BJ (cell line): ENCODE data around the gene KLHDC10. TPM values are rescaled to one million over a fixed set of nuclear protein-coding genes. Genes with fewer than 3 reads are reported as not detected.

Source experiments
- CTCF ChIA-PET: fragments of 350-600 bp; formaldehyde crosslinking; extraction: SDS; loops from one replicate; lab custom pipeline; 2021; ENCODE audit warnings: antibody characterized with exemption, inconsistent platforms; lab: Yijun Ruan, JAX
- POLR2A ChIA-PET: fragments of 300-600 bp; sonication (Branson Sonifier 250); formaldehyde crosslinking; extraction: SDS; loops from one replicate; lab custom pipeline; 2021; ENCODE audit warnings: antibody characterized with exemption; lab: Charles Lee
- DNase-seq: peaks from one replicate; pipeline ENCODE4 v3.0.0-alpha.2; 2011; ENCODE audit warnings: low read depth
- H3K27me3 ChIP-seq: 2 replicates; pipeline ENCODE4 v1.6.0; 2011; ENCODE audit warnings: low read length; ENCODE audit not compliant: control insufficient read depth, insufficient read depth
- H3K36me3 ChIP-seq: 2 replicates; pipeline ENCODE4 v1.5.1; 2011; ENCODE audit warnings: low read length; ENCODE audit not compliant: control insufficient read depth, insufficient read depth
- H3K4me3 ChIP-seq: 2 replicates; pipeline ENCODE4 v1.5.1; 2011; ENCODE audit warnings: low read depth, mild to moderate bottlenecking, control low read depth, low read length
- polyA plus RNA-seq: library from polyadenylated mRNA; depleted of rRNA; stranded (reverse); fragments of >200 nt; gene quantifications from 2 replicates; pipeline ENCODE4 v1.2.3, GENCODE V29; 2011
- TF ChIP-seq, protein P1 (sequence below): IDR thresholded peaks from 2 replicates; pipeline ENCODE4 v1.5.1; 2011; ENCODE audit warnings: low read depth, mild to moderate bottlenecking, control low read depth, inconsistent platforms, low read length, moderate library complexity; ENCODE audit not compliant: insufficient read depth

The KLHDC10 gene
- polyA plus RNA-seq, 1 experiment, result 15.9 TPM

DNA sequence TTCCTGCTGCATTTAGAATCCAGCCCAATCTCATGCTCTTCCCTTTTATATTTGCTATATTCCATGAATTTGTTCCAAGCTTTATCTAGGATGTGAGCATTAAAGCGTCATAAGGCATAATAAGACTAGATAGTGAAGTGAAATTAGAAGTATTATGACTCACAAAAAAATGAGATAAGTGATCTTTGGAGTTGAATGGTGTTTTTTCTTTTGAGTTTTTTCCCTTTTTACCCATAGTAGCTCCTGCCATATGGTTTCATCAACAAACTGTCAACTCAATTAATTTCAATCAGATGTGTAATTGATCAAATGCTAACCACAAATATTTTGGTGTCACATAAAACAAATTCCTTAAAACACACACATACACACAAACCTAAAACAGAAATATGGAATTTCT lies 17.0 kb downstream of the KLHDC10 start:
- no peak for DNase-seq
- Histone ChIP-seq H3K4me3 (no peak overlapping the region), H3K36me3 (no peaks in the 10 kb centered on the region), H3K27me3 (no peaks in the 10 kb centered on the region)
- POLR2A ChIA-PET, result no interaction called here
- CTCF ChIA-PET, result interaction anchor here (0.9 to 1.9 kb wide), 4 partner anchors 9 to 634 kb away, joined by 3 to 9 read pairs (median 6); no protein-coding TSS in a partner anchor
- TF ChIP-seq, protein P1, sequence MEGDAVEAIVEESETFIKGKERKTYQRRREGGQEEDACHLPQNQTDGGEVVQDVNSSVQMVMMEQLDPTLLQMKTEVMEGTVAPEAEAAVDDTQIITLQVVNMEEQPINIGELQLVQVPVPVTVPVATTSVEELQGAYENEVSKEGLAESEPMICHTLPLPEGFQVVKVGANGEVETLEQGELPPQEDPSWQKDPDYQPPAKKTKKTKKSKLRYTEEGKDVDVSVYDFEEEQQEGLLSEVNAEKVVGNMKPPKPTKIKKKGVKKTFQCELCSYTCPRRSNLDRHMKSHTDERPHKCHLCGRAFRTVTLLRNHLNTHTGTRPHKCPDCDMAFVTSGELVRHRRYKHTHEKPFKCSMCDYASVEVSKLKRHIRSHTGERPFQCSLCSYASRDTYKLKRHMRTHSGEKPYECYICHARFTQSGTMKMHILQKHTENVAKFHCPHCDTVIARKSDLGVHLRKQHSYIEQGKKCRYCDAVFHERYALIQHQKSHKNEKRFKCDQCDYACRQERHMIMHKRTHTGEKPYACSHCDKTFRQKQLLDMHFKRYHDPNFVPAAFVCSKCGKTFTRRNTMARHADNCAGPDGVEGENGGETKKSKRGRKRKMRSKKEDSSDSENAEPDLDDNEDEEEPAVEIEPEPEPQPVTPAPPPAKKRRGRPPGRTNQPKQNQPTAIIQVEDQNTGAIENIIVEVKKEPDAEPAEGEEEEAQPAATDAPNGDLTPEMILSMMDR, result no peak

DNA sequence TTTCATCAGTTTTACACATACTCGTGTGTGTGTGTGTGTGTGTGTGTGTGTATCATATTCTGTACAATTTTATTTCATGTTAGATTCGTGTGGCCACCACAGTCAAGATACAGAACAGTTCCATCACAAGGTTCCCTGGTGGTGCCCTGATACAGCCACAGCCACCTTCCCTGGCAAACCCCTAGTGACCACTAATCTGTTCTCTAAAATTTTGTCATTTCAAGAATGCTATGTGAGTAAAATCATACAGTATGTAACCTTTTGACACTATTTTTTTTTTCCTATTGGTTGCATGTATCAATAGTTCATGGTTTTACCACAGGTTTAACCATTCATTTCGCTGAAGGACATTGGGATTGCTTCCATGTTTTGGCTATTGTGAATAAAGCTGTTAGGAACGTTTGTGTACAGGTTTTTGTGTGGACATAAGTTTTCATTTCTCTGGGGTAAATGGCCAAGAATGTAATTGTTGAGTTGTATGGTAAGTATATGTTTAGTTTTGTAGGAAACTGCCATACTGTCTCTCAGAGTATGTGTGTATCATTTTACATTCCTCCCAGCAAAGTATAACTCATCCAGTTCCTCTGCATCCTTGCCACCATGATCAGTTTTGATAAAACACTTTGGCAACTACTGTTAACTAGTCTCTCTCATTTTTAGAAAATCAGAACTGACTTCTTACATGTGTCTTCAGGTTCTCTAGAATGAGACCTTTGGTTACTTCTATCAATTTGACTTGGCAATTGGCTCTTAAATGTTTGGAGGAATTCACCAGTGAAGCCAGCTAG lies 20.6 kb downstream of the KLHDC10 start:
- ChIA-PET CTCF (no interaction called here), POLR2A (no interaction called here)
- H3K36me3 ChIP-seq, result no peaks in the 10 kb centered on the region
- no peak for DNase-seq
- no peaks in the 10 kb centered on the region for H3K27me3 ChIP-seq
- TF ChIP-seq, protein P1, result no peak
- H3K4me3 ChIP-seq, result no peak overlapping the region

DNA sequence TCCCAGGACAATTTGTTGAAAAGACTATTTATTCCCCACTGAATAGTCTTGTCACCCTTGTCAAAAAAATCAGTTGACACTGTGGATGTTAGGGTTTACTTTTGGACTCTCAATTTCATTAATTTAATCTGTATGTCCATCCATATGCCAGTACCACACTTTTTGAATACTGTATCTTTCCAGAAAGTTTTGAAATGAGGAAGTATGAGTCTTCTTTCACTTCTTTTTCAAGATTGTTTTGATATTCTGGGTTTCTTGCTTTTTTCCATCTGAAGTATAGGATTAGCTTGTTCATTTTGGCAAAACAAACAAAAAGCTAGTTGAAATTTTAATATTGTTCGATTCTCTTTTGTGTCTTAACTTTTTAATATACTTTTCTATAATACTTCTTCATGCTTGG lies 21.7 kb downstream of the KLHDC10 start:
- no peak for DNase-seq
- H3K27me3 ChIP-seq, result no peaks in the 10 kb centered on the region
- POLR2A ChIA-PET, result no interaction called here
- TF ChIP-seq, protein P1, result no peak
- H3K4me3 ChIP-seq, result no peak overlapping the region
- H3K36me3 ChIP-seq, result no peaks in the 10 kb centered on the region
- CTCF ChIA-PET, result no interaction called here

DNA sequence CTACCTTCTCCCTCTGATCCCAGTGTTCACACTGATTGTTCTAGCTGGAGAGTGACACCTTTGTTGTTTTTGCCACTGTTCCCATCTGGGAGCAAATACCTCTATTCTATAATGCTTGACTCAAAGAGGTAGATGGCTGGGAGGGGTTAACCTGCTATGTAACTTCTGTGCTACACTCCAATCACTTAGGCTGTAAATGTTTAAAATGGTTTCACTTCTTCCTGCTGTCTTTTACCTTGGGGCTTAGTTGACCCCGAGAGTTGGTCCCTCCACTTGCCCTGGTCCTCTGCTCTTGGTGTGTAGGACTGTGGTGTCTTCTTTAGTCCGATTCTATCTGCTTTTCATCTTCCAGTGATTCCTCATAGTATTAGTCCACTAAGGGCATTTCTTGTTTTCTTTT lies 22.3 kb downstream of the KLHDC10 start:
- H3K4me3 ChIP-seq, result no peak overlapping the region
- TF ChIP-seq, protein P1, result no peak
- ChIA-PET CTCF (no interaction called here), POLR2A (interaction anchor here (0.6 kb wide), 1 partner anchor 232 kb away, joined by 3 read pairs; no protein-coding TSS in a partner anchor)
- DNase-seq, result no peak
- H3K27me3 ChIP-seq, result no peaks in the 10 kb centered on the region
- H3K36me3 ChIP-seq, result no peaks in the 10 kb centered on the region

DNA sequence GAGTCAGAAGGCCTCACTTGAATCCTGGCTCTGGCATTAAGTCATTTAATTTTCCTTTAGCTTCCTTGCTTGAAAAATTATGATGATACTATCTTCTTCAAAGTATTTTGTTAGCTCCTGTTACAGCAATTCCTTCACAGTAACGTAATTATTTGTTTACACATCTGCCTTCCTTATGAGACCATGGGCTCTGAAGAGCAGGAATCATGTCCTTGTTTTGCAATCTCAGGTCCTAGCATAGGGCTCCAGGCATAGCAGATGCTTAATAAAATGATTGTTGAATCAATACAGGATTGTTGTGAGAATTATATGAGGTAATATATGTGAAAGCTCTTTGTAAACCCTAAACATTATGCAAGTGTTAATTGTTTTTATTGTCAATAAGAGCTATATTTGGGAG lies 25.5 kb downstream of the KLHDC10 start:
- DNase-seq, result peak; percentile 74
- Histone ChIP-seq H3K4me3 (no peak overlapping the region), H3K27me3 (no peaks in the 10 kb centered on the region), H3K36me3 (no peaks in the 10 kb centered on the region)
- TF ChIP-seq, protein P1, result no peak
- POLR2A ChIA-PET, result no interaction called here
- CTCF ChIA-PET, result interaction anchor here (1.3 to 2.1 kb wide), 6 partner anchors 9 to 627 kb away, joined by 3 to 7 read pairs (median 5); no protein-coding TSS in a partner anchor
